Hematopoietic multipotent progenitor cell treated with erythropoietin and hydrocortisone succinate and interleukin-3 and kit ligand, for 15 days (in vitro differentiated cells): ENCODE measurements around the gene PON3.

ENCODE experiments used
- DNase-seq: peaks from one replicate; pipeline ENCODE4 v3.0.0-alpha.2; 2015; ENCODE audit warnings: low spot score

Gene PON3

DNA sequence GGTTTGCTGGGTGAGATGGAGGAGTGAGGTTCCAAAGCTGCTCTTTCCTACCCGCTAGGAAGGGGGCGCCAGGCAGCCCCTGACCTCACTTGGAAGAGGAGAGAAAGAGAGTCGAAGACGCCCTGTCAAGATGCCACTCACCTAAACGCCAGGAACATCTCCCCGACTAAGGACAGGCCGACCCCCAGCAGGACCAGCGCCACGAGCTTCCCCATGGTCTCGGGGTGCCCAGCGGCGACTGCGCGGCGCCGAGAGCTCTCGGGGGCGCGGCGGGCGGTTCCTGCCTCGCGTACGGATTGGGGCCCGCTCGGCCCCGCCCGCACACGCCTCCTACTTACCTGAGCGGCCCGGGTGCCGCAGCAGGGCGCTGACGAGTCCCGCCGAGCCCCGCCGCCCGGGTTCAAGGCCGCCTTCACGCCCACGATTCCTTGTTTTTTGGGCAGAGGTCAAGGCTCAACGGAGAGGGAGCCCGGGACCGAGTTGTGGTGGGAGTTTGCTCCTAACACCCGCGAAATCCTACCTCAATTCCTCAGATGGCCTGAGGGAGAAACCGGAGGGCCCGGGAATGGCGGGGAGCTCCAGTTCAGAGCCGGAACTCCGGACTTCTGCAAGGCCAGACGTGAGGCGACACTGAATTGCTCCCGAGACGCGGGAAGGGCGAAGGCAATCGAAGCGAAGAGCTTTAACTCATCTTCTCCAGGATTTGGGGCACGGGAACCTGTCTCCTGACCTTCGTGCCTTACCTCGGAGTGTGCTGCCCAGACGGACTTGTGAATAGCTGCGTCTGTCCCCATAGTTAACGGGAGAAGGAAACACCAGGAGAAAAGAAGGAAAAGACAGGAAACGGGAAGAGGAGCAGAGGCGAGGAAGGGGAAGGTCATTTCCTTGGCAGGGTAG, at the start of gene PON3:
Gene PON3 (minus strand): TSS at position 240 of the 897 bp plus-strand sequence. CDS start 25 bp downstream, at position 215.
- DNase-seq: no peak

GRCh38 chr7:95444796-95445195, 48.6 kb upstream of the PON3 start:
- no peak for DNase-seq

DNA sequence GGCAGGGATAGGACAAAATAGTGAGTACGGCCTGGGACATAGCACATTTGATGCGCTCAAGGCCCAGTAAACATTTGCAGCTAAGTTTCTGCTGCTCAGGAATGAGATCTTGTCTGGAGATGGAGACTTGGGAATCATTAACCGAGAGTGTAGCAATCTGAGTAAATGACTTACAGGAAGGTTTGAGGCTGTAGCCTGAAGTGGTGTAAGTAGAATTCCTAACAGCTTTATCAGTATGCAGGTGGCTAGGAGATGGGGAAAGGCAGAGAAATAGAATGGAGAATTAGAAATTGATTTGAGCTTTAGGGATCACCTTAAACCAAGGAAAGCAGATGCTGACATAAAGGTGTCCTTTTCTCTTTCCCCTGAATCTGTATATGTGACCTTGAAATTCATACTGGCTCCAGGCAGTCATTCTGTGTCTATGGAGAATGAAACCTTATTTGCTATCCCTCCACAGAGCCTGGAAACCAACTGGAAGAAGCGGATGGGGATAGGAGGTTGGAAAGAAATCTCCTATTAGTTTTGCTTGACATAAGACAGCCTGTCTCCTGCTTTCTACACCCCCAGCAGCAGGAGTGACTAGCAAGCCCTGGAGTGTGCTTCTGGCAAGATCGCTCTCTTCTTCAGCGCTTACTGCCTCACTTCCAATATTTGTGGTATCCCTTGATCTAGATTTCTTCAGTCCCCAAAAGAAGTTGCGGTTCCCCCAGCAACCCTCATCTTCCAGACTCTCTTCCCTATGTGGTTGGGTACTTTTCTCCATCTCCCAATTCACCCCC, 45.1 kb upstream of the PON3 start:
- no peak for DNase-seq

- no peak for DNase-seq
Observed at GRCh38 chr7:95440394-95441038, 44.3 kb upstream of the PON3 start.

DNA sequence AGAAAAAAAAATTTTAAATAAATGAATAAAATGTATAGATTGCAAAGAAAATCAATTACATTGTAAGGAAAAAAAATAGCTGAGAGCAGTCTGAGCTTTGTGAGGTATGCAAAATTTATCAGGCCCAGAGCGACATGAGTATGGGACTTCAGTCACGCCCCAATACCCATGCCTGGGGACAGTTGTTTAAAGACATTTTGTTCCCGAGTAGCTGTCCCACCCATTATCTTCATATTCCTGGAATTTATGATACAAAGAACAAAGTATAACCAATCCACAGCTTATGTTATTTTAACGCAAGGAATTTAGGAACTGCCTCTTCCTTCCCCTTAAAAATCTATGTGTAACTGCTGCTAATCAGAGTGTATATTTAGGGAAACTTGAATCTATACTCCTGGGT, 40.2 kb upstream of the PON3 start:
- no peak for DNase-seq

DNA sequence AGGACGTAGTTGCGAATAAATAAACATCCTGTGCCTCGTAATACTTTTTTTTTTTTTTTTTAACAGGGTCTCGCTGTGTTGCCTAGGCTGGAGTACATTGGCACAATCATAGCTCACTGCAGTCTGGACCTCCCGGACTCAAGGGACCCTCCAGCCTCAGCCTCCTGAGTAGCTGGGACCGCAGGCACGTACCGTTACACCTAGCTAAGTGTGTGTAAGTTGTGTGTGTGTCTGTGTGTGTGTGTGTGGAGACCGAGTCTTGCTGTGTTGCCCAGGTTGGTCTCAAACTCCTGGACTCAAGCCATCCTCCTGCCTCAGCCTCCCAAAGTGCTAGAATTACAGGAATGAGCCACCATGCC, 39.2 kb upstream of the PON3 start:
- no peak for DNase-seq

DNA sequence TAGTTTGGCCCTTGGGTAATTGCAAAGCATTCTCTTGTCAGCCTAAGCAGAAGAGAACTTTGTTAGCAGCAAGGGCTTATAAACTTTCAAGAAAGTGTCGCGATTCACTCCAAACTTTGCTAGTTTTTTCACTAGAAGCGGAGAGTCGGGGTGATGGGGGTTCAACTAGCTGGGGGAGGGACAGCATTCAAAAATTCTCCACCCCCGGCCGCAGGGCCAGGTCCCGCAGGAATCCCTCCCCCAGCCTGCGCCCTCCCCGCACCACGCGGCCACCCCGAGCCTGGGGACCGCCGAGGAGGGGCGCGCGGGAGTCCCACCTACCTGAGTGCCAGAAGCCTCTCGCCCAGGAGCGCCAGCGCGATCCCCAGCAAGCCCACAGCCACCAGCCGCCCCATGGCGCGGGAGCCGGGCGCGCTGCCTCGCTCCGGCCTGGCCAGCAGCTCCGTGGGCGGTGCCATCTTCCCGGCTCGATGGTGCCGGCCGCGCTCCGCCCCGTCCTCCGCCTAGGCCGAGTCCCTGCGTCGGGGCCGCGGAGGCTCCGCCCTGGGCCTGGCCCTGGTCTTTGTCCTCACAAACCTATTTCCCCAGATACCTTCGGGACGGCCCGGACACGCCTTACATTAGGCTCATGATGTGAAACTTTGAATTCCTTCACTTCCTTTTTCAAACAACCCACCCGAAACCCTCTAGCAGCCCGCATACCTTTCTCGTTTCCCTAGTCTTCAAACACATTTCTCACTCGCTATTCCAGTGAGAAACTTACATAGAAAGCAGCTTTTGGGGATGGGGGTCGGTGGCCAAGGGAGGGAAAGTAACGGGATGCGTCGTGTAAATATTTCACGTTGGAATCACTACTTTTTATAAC, 38.6 kb upstream of the PON3 start, which contains the start of gene PON2:
Gene PON2 (minus strand): TSS at position 472 of the 865 bp plus-strand sequence. CDS start 77 bp downstream, at position 395.
- peak; percentile 65 for DNase-seq

DNA sequence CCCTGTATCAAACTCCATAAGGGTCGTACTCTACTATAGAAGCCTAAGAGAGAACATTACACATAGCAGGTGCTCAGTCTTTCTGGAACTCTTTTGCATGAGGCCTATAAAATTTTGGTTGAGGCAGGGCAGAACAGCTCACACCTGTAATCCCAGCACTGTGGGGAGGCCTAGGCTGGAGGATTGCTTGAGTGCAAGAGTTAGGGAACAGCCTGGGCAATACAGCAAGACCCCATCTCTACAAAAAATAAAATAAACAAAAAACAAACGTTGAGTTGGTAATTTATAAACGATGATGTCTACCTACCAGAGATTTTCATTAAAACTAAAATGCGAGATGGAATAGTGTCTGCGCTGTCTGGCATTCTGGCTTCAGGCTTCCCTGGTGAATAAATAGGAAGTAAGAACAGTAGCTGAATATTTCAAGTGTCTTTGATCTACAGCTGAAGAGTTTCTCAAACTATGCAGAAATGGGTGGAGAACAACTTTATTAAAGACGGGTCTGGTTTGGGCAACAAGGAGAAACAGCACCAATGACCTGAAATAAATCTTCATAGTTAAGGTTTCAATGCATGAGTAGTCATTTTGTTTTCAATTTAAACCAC, 37.9 kb upstream of the PON3 start:
- no peak for DNase-seq

- DNase-seq: no peak
Observed at GRCh38 chr7:95433129-95433528, 37.0 kb upstream of the PON3 start.

DNA sequence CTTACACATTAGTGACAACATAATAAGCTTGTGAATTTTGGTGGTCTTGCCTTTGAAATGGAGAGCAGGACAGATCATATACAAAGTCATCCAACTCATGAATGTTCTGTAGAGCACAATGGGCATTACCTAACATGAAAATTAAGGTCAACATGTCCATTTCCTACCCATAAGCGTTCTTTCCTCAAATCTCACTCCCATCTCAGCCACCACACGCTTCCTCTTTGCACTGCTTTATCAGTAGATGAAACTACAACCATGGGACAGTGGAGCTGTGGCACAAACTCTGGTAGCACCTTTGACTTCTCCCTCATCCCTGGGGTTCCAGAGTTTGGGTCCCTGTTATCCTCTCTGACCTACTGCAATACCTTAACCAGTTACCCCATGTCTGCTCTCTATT, 36.4 kb upstream of the PON3 start:
- DNase-seq: no peak

DNA sequence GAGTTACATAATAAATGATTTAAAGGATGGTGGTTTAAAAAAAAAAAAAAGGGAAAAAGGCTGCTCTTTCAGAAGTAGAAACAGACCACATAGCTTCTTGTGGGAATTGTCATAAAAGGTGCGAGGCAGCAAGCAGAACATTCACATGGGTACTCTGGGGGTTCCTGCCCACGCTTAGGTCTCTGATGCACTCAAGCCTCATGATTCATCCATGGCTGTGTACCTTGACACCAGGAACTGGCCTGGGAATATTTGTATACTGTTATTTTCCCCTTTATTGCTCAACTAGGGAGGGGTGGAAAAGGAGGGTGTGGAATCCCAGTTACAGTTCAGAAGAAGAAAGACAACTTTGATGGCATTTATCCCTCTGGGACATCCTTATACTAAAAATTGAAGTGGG, 34.7 kb upstream of the PON3 start:
- DNase-seq: no peak

- DNase-seq: no peak
Observed at GRCh38 chr7:95429241-95429990, 33.2 kb upstream of the PON3 start.

GRCh38 chr7:95427914-95428516, 31.8 kb upstream of the PON3 start:
- DNase-seq: no peak

DNA sequence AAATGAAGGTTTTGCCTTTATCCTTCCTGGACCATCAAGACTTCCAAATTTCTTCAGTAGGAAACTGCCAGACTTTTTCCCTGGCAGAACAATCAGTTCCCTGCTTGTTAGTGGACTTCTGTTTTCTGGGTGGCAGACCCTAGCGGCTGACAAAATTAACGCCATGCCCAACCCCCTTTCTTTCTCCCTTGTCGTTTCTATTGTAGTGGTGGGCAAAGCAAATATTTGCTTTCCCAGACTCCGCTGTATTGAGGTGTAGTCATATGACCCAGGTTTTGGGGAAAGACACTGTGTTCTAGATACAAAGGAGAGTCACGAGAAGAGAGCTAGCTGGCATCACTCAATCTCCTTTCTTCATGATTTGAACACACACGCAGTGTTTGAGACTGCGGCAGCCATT, 31.0 kb upstream of the PON3 start:
- no peak for DNase-seq

DNA sequence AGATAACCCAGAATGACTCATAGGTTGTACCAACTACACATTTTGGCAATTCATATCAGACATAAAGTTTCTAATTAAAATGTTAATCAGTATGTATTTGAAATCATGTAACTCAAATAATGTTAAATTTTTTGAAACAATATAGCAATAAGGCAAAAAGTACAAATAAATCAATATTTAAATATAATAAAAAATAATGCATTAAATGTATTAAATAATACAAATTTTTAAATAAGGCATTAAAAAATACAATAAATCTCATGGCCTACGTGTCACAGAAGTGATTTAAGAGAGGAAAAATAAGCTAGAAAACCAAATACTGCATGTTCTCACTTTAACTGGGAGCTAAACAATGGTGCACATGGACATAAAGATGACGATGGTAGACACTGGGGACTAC, 29.5 kb upstream of the PON3 start:
- no peak for DNase-seq

GRCh38 chr7:95424716-95425115, 28.5 kb upstream of the PON3 start:
- DNase-seq: no peak

GRCh38 chr7:95421847-95422444, 25.8 kb upstream of the PON3 start:
- DNase-seq: no peak

DNA sequence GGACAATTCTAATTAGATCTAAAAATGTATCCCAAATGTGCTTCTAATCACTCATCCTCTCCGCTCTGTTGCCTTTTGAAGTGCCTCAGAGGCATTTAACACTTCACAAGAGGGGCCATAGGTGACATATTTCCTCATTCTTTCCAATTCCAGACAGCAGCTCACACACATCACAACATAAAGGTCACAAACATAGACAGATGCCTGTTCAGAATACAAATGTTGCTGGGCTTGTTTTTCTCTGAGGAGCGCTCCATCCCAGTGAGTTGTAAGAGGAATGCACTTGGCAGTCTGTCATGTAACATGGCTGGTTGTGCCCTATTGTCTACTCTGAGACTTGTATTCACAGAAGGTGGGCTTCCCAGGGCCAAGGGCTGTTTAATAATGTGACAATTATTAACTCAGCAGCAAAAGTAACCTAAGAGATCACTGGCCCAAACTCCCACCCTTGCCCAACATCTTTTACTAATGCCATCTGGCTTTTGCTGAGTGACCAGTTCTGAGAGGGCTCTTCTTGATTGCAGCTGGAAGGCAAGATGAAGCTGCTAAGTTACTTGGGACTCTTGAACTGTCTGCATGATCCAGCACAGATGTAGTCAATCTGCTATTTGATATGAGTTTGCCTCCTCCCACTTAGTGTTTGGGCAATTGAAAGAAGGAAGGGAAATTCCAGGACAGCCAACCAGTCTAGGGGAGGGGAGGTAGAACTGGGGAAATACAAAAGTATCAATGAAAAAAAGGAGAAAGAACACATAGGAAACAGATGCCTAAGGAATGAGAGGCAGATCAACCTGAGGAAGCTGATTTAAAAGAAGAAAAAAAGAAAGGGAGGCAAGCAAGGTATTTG, 25.0 kb upstream of the PON3 start:
- DNase-seq: no peak

GRCh38 chr7:95412075-95412474, 15.9 kb upstream of the PON3 start:
- DNase-seq: no peak
